Measurements from ENCODE around the gene ZNF346. TPM values are rescaled to one million over a fixed set of nuclear protein-coding genes. Genes with fewer than 3 reads are reported as not detected.

Gene ZNF346
- total and polyA plus RNA-seq, 2 of the 13 experiments (the other 11 are each of a cell fraction or from before 2014, with no cell fraction given): 8.6 to 19.4 TPM

GRCh38 chr5:177094224-177095087 is 72.0 kb downstream of the ZNF346 start (continued):
- TF ChIP-seq ZNF75D (CRISPR knock-in tag; IDR thresholded peaks at IDR 0.05; ENCODE audit: borderline replicate concordance) (no peak), ZNF710 (CRISPR knock-in tag; IDR thresholded peaks at IDR 0.05; ENCODE audit: borderline replicate concordance) (peak; percentile 54; the same call in 1 of the 2 replicates), EZH2 (conservative IDR thresholded peaks at IDR 0.05; ENCODE audit: low read depth, low read length) (no peak), CEBPG (CRISPR knock-in tag; IDR thresholded peaks at IDR 0.05) (peak; percentile 95), ZNF615 (CRISPR knock-in tag; IDR thresholded peaks at IDR 0.05; ENCODE audit: borderline replicate concordance) (no peak), KDM3A (CRISPR knock-in tag; IDR thresholded peaks at IDR 0.05; ENCODE audit: low read depth) (peak; percentile 58; the same call in 1 of the 2 replicates), ZNF550 (CRISPR knock-in tag; IDR thresholded peaks at IDR 0.05; ENCODE audit: borderline replicate concordance) (no peak), HDAC1 (CRISPR knock-in tag; IDR thresholded peaks at IDR 0.05) (peak; percentile 86), FOXA1 (IDR thresholded peaks at IDR 0.05) (no peak), FOXA1 (CRISPR knock-in tag; IDR thresholded peaks at IDR 0.05) (peak; percentile 40), RELA (CRISPR knock-in tag; IDR thresholded peaks at IDR 0.05) (no peak), ZBTB3 (CRISPR knock-in tag; IDR thresholded peaks at IDR 0.05; ENCODE audit: borderline replicate concordance, low read depth) (no peak), TFE3 (CRISPR knock-in tag; IDR thresholded peaks at IDR 0.05) (0 out of 2 replicates have a peak, but pooled peaks have one; percentile 66), ZNF335 (CRISPR knock-in tag; IDR thresholded peaks at IDR 0.05) (no peak; the same call in 1 of the 2 replicates), MTF1 (CRISPR knock-in tag; IDR thresholded peaks at IDR 0.05) (no peak), SOX6 (IDR thresholded peaks at IDR 0.05) (no peak), SOX6 (CRISPR knock-in tag; IDR thresholded peaks at IDR 0.05) (peak; percentile 82), NR2F6 (IDR thresholded peaks at IDR 0.05) (peak; percentile 89), NR2F6 (CRISPR knock-in tag; IDR thresholded peaks at IDR 0.05) (peak; percentile 95), RFXAP (CRISPR knock-in tag; IDR thresholded peaks at IDR 0.05; ENCODE audit: borderline replicate concordance) (no peak), CCDC6 (CRISPR knock-in tag; IDR thresholded peaks at IDR 0.05) (no peak)
- TF ChIP-seq, protein P1, sequence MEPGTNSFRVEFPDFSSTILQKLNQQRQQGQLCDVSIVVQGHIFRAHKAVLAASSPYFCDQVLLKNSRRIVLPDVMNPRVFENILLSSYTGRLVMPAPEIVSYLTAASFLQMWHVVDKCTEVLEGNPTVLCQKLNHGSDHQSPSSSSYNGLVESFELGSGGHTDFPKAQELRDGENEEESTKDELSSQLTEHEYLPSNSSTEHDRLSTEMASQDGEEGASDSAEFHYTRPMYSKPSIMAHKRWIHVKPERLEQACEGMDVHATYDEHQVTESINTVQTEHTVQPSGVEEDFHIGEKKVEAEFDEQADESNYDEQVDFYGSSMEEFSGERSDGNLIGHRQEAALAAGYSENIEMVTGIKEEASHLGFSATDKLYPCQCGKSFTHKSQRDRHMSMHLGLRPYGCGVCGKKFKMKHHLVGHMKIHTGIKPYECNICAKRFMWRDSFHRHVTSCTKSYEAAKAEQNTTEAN (CRISPR knock-in tag; conservative IDR thresholded peaks at IDR 0.05): no peak
